Right cardiac atrium (tissue), 5 donors: ENCODE measurements around the gene FAM193A. TPM values are rescaled to one million over a fixed set of nuclear protein-coding genes. Genes with fewer than 3 reads are reported as not detected.
A peak's percentile ranks its signal among the peaks of the same experiment; 100 is the strongest.
"Not testable (repeated sequence)": the region's sequence is repeated elsewhere in the genome, so short reads cannot be mapped to it uniquely, and the experiment has no call there.

Source experiments
- ATAC-seq, 2 donors: fragments of 200-7000 bp; cut with Tn5 transposase; one replicate each; pipeline versions ENCODE4 v1.8.0 to v1.9.1; 2020; ENCODE audit warnings: moderate library complexity in 2 of 2, mild to moderate bottlenecking in 1 of 2
- DNase-seq, 3 donors: peaks; one replicate each; pipeline ENCODE4 v3.0.0-alpha.2; 2020
- H3K27ac ChIP-seq: one replicate; pipeline ENCODE4 v1.5.1; 2013; ENCODE audit warnings: mild to moderate bottlenecking, low read length, control low read depth, moderate library complexity
- H3K27me3 ChIP-seq: one replicate; pipeline ENCODE4 v1.6.1; 2013; ENCODE audit not compliant: control insufficient read depth, insufficient read depth
- H3K4me1 ChIP-seq: one replicate; pipeline ENCODE4 v1.6.1; 2013; ENCODE audit warnings: low read length; ENCODE audit not compliant: control insufficient read depth, insufficient read depth
- H3K4me3 ChIP-seq: one replicate; pipeline ENCODE4 v1.5.1; 2013; ENCODE audit warnings: low read length, control low read depth
- H3K9me3 ChIP-seq: one replicate; pipeline ENCODE4 v1.6.1; 2013; ENCODE audit warnings: low read length; ENCODE audit not compliant: control insufficient read depth
- WGBS: extraction: QIAGEN DNeasy Blood & Tissue Kit; methylation state at CpG from one replicate; pipeline ENCODE4 v1.1.7; 2013; 5-methylcytosine and 5-hydroxymethylcytosine counted together
- intact Hi-C, 4 donors: fragments of 100-400 bp; cut with DNase I; formaldehyde crosslinking; loops; one replicate each; pipeline versions ENCODE4 v1.11.0 to v1.14.0; 2022 to 2023
- polyA plus RNA-seq: library from polyadenylated mRNA; stranded (reverse); fragments of 200-250 nt; gene quantifications from one replicate; pipeline ENCODE4 v1.2.3, GENCODE V29; 2013
- total RNA-seq, 4 donors: library from RNA; stranded (reverse); fragmentation: NEBNext Ultra II Directional; extraction: Animal tissue kit (Norgen Biotek cat#: 25700); gene quantifications; one replicate each; pipeline ENCODE4 v1.2.1, GENCODE V29; 2021
- donor health status: healthy with polysubstance abuse.
- donor health status: DM: no; HTN: yes; CAD: no.
- donor health status: DM: no; HTN: no; CAD: no.
- donor health status: DM: no; HTN: yes; CAD: no; lungs with severe emphysema.
- donor health status: DM: yes; HTN: yes; CAD: no.

FAM193A gene
- total and polyA plus RNA-seq, 5 donors: 9.7 to 19.2 (median 17.4) TPM

- DNase-seq: peak in 1 of 3 donors; percentile 64
- Histone ChIP-seq H3K27ac (no peak overlapping the region), H3K4me3 (peak overlapping the region; percentile 82), H3K27me3 (no peaks in the 10 kb centered on the region), H3K9me3 (no peaks in the 10 kb centered on the region), H3K4me1 (peaks cover 7% of the 10 kb centered on the region)
- 60% methylated on average over 23 of the region's 23 CpGs for WGBS
- intact Hi-C loops: loop anchor here in 2 of 4 donors (5.0 to 10.0 kb wide), 2 partner anchors 280 to 282 kb away; no protein-coding TSS in a partner anchor
- peak in 1 of 2 donors; percentile 5 for ATAC-seq
Observed at GRCh38 chr4:2754848-2755819, 218.7 kb downstream of the FAM193A start.

- Histone ChIP-seq H3K27me3 (no peaks in the 10 kb centered on the region), H3K9me3 (no peaks in the 10 kb centered on the region), H3K4me1 (peaks cover 7% of the 10 kb centered on the region), H3K27ac (peak within 1 kb of the TSS; percentile 83), H3K4me3 (peak within 1 kb of the TSS; percentile 82)
- peak; percentile 92 to 96 (median 96) for DNase-seq
- peak; percentile 89 to 91 for ATAC-seq
- WGBS: under 1% methylated on average over 93 of the region's 96 CpGs
- intact Hi-C loops: loop anchor here in 2 of 4 donors (5.0 to 10.0 kb wide), 2 partner anchors 279 to 281 kb away; no protein-coding TSS in a partner anchor
Observed at GRCh38 chr4:2755821-2756690, 219.6 kb downstream of the FAM193A start, which contains the start of gene TNIP2. Gene TNIP2, minus strand, starts transcription at chr4:2756336. Its CDS starts 47 bp downstream, at chr4:2756289.

- intact Hi-C loops: loop anchor here in 2 of 4 donors (5.0 to 10.0 kb wide), 2 partner anchors 278 to 280 kb away; no protein-coding TSS in a partner anchor
- Histone ChIP-seq H3K27ac (no peak overlapping the region), H3K9me3 (no peaks in the 10 kb centered on the region), H3K4me3 (peak overlapping the region; percentile 82), H3K27me3 (no peaks in the 10 kb centered on the region), H3K4me1 (peaks cover 7% of the 10 kb centered on the region)
- 69% methylated on average over 25 of the region's 25 CpGs for WGBS
- ATAC-seq (no peak), DNase-seq (no peak)
Observed at GRCh38 chr4:2756691-2757350, 220.4 kb downstream of the FAM193A start.

GRCh38 chr4:2757426-2757825 is 221.0 kb downstream of the FAM193A start:
- DNase-seq: peak in 1 of 3 donors; percentile 59
- peaks cover 7% of the 10 kb centered on the region for H3K4me1 ChIP-seq
- H3K9me3 ChIP-seq: no peaks in the 10 kb centered on the region
- H3K27ac ChIP-seq: no peak overlapping the region
- intact Hi-C loops: loop anchor here in 2 of 4 donors (5.0 to 10.0 kb wide), 2 partner anchors 277 to 280 kb away; no protein-coding TSS in a partner anchor
- no peak for ATAC-seq
- WGBS: 94% methylated on average over 3 of the region's 3 CpGs
- H3K4me3 ChIP-seq: no peak overlapping the region
- H3K27me3 ChIP-seq: no peaks in the 10 kb centered on the region

- Histone ChIP-seq H3K4me1 (no peaks in the 10 kb centered on the region), H3K4me3 (no peak overlapping the region), H3K9me3 (no peaks in the 10 kb centered on the region), H3K27me3 (no peaks in the 10 kb centered on the region), H3K27ac (no peak overlapping the region)
- peak in 1 of 2 donors; percentile 42 for ATAC-seq
- DNase-seq: peak in 2 of 3 donors; percentile 55 to 75
- WGBS: 79% methylated on average over 14 of the region's 14 CpGs
- intact Hi-C loops: loop anchor here in 3 of 4 donors (10.0 kb wide), 3 partner anchors 54 to 174 kb away; partner anchors contain the start of gene ADD1 (in 1 of the 3)
Observed at GRCh38 chr4:2761035-2761923, 224.8 kb downstream of the FAM193A start.

- DNase-seq (no peak), ATAC-seq (no peak)
- H3K9me3 ChIP-seq: no peaks in the 10 kb centered on the region
- no peak overlapping the region for H3K4me3 ChIP-seq
- H3K4me1 ChIP-seq: no peaks in the 10 kb centered on the region
- no peaks in the 10 kb centered on the region for H3K27me3 ChIP-seq
- WGBS: 58% methylated on average over 5 of the region's 5 CpGs
- no peak overlapping the region for H3K27ac ChIP-seq
- intact Hi-C loops: loop anchor here in 3 of 4 donors (10.0 kb wide), 3 partner anchors 53 to 173 kb away; partner anchors contain the start of gene ADD1 (in 1 of the 3)
Observed at GRCh38 chr4:2762048-2762447, 225.6 kb downstream of the FAM193A start.

GRCh38 chr4:2762486-2763370 is 226.3 kb downstream of the FAM193A start:
- H3K9me3 ChIP-seq: not testable (repeated sequence)

GRCh38 chr4:2763511-2763967 is 227.1 kb downstream of the FAM193A start:
- peak; percentile 22 to 36 for ATAC-seq
- Histone ChIP-seq H3K27ac (no peak overlapping the region), H3K27me3 (no peaks in the 10 kb centered on the region), H3K4me3 (peak overlapping the region; percentile 53), H3K9me3 (no peaks in the 10 kb centered on the region), H3K4me1 (no peaks in the 10 kb centered on the region)
- 33% methylated on average over 23 of the region's 23 CpGs for WGBS
- DNase-seq: peak; percentile 69 to 81 (median 79)
- intact Hi-C loops: loop anchor here in 3 of 4 donors (10.0 kb wide), 3 partner anchors 51 to 171 kb away; partner anchors contain the start of gene ADD1 (in 1 of the 3)

More at GRCh38 chr4:2762486-2763370, 226.3 kb downstream of the FAM193A start:
- H3K4me1 ChIP-seq, H3K27me3 ChIP-seq, H3K4me3 ChIP-seq, ATAC-seq, H3K27ac ChIP-seq: not testable (repeated sequence)
- intact Hi-C loops: loop anchor here in 3 of 4 donors (10.0 kb wide), 3 partner anchors 52 to 172 kb away; partner anchors contain the start of gene ADD1 (in 1 of the 3)
- WGBS: 96% methylated on average over 42 of the region's 42 CpGs
- peak in 1 of 3 donors; percentile 53 for DNase-seq
